GM19351 (cell line): Measurements from ENCODE around the gene MYG1.
"Not testable (repeated sequence)": the region's sequence is repeated elsewhere in the genome, so short reads cannot be mapped to it uniquely, and the experiment has no call there.

Experiments
- ATAC-seq: cut with Tn5 transposase; IDR thresholded peaks from one replicate; pipeline ENCODE4 v1.9.1; 2021; ENCODE audit warnings: mild to moderate bottlenecking, moderate library complexity; ENCODE audit not compliant: unreplicated experiment

The MYG1 gene

DNA sequence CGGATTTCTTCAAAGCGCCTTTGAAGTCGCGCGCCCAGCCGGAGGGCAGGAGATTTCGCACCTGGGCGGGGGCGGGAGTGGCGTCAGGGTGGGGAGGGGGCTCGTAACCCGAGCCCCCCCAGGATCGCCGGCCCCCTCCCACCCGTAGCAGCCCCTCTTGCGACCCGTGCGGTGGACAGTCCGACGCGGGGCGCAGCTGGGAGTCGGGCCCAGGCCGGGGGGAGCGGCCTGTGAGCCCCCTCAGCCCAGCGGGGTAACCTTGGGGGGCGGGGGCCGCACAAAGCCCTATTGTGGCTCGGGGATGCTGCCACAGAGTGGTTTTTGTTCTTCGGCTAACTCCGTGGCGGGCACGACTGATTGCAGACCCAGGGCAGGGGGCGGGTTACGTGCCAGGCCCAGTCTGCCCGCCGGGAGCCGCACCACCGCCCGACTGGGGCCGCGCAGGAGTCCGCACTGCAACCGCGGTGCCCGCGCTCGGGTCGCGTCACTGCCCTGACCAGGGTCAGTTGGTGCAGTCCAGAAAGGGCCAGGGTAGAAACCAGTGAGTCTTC, 26.1 kb downstream of the MYG1 start:
- ATAC-seq, result no peak

DNA sequence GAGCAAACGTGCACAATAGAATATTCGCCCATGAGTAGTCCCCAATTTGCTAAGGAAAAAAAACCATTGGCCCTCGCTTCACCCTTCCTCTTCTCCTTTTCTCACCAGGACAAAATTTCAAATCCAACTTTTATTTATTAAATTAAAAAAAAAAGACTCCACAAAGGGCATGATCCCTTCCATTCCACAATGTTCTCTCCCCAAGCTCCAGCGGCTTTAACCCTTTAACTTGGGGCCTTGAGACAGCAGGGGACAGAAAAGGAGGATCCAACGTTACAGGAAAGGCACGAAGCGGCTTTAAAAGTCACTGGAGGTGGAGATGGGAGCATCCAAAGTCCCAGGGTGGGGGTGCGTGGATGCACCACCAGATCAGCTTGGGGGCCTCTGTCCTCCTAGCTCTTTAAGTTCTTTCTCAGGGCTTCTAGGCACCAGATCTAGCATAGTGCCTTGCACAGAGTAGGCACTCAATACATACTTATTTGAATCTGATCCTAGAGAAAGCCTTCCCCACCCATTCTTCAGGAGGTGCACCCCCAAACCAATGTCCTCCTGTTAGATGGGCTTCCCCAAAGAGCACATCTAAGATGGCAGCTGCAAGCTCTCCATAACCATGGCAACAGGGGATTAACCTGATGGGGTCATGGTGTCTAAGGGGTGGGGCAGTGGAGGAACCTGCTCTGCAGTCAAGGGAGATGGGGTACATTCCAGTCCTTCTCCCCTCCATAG, 27.1 kb downstream of the MYG1 start:
- no peak for ATAC-seq

DNA sequence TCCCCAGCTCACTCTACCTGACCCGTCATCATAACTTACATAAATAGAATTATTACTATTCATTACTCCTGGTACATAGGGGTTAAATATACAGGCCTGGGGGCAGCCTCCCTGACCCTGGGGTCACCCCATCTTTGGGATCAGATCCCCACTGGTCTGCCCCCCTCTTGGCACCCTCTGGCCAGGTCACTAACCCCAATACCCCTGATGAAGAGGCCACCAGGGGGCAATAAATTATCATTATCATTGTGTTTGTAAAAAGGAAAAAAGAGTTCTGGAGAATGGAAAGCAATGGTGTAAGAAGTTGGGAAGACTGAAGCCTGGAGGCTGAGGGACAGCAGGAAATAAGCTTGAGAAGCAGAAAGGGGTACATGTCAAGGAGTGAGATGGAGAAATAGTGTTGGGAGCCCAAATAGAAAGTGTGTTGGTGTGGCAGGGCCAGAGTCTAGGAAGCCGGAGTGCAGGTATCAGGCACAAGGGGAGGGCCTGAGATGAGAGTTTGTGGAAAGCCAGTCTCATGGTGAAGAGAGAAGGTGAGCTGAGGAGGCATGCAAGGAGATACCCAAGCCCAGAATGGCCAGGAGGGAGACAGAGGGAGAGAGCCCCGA, 28.0 kb downstream of the MYG1 start:
- no peak for ATAC-seq

DNA sequence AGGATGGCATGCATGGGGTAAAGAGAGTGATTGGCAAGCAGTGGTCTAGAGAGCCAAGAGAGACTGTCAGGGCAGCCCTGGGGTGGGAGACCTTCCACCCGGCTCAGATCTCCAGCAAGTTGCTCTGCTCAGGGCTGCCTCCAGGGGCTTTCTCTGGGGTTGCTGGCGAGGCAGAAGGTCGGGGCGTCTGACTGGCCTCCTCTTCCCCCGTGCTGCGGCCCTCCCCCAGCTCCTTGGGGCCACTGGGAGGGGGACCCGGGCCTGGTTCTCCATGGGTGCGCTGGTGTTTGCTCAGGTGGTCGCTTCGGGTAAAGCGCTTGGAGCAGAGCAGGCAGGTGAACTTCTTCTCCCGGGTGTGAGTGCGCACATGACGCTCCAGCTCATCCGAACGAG, 28.5 kb downstream of the MYG1 start:
- ATAC-seq, result no peak

DNA sequence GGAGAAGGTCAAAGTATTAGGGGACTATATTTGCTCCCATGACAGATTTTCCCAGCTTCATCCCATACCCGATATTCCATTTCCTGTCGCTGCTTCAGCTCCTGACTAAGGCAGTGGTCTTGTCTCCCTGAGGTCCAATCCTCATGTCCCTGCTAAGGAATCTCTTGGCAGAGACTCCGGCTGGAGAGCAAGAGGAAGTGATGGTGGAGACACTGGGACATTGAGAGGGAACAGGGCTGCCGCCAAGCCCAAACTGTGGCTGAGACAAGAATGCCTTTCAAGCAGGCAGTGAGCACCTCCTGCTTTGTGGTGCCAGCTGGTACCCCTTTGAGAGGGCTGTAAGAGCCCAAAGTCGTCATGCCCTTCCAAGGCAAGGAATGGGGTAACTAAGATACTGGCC, 31.2 kb downstream of the MYG1 start:
- no peak for ATAC-seq

DNA sequence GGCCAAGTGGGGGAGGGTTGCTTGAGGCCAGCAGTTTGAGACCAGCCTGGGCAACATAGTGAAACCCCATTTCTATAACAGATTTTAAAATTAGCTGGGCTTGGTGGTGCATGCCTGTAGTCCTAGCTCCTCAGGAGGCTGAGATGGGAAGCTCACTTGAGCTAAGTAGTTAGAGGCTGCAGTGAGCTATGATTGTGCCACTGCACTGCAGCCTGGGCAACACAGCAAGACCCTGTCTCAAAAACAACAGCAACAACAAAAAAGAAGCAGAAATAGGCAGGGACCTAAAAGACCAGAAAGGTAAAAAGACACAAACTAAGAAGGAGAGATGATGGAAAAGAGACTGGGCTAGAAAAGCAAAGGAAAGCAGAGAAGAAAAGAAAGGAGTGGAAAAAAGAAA, 32.8 kb downstream of the MYG1 start:
- ATAC-seq, result not testable (repeated sequence)

DNA sequence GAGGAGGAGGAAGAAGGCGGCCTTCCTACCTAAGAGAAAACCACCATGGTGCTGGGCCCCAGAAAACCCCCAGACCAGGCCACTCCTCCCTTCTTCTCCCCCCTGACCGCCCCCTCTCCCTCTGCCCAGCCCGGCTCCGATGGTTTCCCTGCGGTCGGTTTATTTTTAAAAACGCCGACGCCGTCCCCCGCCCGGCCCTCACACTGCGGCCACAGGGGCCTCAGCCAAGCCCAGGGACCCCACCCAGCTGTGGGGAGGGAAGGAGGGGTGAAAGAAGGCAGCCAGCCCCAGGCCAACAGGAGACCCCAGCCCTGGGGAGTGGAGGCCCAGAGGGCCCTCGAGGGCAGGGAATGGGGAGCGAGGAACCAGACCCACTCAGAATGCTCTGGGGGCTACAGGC, 33.2 kb downstream of the MYG1 start:
- no peak for ATAC-seq

DNA sequence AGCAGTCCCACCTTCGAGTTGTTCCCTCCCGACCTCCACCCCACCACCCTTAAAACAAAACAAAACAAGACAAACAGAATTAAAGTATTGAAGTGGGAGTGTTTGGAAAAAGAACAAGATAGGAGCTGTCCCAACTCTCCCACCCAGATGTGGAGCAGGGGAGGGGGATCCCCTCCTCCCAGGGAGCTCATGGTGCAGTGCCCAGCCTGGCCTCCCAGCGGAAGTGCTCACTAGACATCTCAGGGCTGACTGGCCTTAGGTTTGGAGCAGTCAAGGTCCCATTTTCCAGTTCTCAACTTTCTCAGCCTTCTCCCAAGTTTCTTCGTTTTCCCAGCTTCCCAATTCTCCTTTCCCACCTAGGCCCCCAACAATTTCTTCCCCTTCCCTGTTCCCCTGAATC, 33.8 kb downstream of the MYG1 start:
- no peak for ATAC-seq

DNA sequence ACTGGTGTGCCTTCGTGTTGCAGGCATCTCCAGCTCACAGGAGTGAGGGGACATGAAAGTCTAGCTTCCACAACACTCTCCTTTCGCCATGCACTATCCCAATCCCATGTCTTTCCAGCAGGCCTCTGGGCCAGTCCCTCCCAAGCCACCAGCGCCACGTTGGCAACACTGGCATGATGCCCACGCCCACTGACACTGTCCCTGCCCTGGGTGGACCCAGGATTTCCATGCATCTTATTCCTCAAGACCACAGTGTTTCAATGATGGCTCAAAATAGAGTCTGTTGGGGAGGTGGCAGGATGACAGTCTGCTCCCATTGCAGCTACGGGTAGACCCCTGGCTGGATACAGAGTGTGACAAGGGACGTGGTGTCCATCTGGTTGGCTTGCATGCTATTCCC, 34.4 kb downstream of the MYG1 start:
- no peak for ATAC-seq

DNA sequence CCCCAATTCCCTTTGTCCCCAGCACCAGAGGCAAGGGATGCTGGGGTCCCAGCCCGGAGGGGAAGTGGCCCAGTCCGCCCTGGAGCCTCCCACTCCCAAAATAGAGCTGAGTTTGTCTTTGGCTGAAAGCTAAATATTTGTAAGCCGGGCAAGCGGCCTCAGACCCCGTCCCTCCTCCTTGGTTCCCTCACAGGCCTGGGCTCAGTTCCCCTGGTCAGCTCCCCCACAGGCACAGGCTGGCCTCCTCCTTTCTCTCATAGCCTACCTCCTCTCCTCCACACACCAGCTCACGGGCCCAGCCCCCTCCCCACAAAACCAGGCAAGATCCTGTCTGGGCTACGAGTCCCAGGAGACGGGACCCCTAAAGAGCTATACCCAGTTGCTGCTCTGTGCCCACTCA, 35.3 kb downstream of the MYG1 start:
- no peak for ATAC-seq

DNA sequence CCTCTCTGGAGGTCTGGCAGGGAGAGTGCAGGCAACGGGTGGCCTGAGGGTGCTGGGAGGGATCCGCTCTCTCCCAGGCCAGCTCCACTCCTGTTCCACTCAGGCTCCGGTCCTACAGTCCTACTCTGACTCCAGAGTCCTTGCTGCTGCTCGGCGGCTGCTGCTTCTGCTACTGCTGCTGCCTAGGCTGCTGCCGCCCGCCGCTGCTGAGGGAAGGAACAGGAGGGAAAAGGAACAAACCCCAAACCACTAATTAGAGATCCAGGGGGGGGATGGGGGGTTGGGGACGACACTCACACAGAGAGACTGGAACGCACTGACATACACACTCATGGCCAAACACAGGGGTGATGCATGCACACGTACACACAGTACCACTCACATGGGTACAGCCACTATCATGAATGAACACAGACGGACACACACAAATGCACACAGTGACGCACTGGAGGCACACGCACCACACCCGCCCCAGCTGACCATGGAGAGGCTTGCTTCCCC, 36.7 kb downstream of the MYG1 start, which contains the start of gene SP7:
SP7 (minus strand) TSS at position 174 of the 501 bp plus-strand sequence. CDS start 708 bp downstream, outside the sequence.
- no peak for ATAC-seq

DNA sequence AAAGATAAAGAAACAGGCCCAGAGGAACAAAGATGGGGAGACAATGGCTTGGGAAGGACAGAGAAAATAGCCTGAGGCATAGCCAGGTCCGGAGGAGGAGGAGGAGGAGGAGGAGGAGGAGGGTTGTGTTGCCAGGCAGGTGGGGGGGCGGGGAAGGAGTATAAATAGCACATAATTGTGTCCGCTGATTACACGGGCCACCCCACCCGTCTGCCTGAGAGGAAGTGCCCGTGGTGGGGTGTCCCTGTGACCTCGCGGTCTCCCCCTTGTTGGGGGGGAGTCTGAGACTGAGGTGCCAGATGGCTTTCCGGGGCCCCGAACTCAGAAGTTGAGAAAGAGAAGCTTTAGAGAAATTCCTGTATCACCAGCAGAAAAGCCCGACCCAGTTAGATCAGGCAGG, 38.5 kb downstream of the MYG1 start:
- ATAC-seq, result no peak

DNA sequence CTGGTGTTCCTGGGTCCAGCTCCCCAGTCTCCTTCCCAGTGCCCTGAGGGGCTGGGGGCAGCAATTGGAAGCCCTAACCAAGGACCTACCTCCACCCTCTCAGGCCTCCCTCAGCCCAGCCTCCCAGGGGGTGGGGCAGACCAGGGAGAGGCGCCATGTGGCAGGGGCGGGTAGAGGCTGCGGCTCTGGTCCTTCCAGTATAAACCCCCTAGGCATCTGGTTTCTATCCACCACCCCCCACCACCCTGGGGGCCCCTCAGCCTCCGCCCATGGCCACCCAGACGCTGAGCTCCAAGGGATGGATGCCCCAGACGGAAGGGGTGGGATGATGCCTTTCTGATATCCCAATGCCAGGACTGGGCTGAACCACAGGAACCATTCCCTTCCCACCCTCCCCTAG, 39.4 kb downstream of the MYG1 start:
- ATAC-seq, result no peak

DNA sequence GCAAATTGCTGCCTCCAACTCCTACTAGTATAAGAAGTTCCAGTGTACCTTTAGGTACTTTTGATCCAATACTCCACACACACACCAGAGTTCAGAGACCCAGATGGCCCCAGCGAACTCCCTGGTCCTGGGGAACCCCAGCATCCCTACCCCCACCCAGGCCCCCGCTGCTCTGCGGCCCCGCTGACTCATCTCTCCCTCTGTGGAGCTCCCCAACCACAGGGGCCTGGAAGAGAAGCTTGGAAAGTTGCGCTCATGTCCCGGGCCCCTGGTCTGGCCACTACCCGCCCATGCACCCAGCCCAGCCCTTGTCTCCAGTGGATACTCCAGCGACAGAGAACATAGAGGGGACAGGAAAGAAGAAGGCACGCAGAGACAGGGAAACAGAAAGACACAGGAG, 40.9 kb downstream of the MYG1 start:
- ATAC-seq, result no peak

DNA sequence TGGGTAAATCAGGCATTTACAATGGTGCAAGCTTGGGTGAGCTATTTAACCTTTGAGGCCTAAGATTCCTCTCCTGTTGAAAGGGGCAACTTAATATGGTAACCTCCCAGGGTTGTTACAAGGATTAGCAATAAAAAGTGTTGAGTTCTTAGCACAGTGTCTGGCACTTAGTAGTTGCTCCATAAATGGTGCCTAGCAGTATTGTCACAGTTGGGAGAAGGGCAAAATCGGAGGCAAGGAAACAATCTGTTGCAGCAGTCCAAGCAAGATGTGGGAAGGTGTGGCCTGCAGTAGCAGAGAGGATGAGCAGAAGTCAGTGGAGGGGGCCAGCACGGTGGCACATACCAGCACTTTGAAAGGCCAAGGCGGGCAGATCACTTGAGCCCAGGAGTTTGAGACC, 44.0 kb downstream of the MYG1 start:
- no peak for ATAC-seq

DNA sequence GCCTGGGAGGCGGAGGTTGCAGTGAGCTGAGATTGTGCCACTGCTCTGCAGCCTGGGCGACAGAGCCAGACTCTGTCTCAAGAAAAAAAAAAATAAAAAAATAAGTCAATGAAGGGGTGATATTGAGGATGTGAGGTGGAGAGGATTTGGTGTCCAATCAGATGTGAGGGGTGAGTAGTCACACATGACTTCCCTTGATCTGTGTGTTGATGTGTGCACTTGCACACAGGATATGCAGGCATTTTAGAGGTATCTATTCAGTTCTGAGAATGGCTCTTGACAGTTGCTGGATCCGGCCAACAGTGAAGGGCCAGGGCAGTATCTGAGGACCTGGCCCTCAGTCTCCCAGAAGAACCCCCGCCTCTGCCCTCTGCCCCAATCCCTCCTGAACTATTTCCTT, 44.5 kb downstream of the MYG1 start:
- no peak for ATAC-seq

DNA sequence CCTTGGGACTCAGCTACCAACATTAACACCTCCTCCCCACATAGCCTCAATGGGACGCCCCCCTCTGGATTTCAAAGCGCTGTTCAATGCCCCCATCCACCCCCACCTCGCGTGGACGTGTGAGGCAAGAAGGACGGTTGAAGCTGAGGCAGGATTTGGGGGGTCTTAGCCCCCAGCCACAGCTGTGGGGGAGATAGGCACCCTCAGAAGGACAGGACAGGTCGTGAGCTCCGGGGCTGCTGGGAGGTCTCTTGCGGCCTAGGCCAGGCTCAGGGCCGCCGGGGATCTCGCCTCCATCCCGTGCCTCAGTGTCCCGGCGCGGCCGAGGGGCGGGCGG, 45.0 kb downstream of the MYG1 start:
- ATAC-seq, result peak; percentile 25

DNA sequence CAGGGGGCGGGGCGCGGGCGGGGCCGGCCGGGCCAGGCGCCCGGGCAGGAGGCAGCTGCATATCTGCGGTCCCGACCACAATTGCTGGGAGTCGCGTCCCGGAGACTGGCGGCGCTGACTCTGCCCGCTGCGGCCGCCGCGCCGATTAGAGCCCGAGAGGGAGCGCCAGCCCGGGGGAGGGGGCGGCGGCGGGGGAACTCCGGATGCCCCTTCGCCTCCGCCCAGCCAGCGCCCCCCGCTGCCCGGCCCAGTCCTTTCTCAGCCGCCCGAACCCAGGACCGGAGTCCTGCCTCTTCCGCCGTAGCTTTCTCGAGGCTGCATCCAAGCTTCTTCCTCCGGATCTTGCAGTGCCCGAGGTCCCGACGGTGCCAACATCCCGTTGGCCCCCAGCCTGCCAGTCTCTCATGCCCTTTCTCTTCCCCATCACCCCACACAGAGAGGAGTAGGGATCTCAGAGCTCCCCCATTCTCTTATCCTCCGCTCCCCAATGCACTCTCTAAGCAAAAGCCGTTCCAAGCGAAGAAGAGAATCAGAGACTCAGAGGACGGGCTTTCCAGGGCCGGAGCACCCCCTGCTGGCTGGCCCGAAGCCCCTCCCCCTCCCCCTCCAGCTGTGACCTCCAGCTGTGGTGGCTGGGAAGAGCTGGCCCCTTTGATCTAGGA, 45.5 kb downstream of the MYG1 start:
- ATAC-seq, result peak; percentile 64

DNA sequence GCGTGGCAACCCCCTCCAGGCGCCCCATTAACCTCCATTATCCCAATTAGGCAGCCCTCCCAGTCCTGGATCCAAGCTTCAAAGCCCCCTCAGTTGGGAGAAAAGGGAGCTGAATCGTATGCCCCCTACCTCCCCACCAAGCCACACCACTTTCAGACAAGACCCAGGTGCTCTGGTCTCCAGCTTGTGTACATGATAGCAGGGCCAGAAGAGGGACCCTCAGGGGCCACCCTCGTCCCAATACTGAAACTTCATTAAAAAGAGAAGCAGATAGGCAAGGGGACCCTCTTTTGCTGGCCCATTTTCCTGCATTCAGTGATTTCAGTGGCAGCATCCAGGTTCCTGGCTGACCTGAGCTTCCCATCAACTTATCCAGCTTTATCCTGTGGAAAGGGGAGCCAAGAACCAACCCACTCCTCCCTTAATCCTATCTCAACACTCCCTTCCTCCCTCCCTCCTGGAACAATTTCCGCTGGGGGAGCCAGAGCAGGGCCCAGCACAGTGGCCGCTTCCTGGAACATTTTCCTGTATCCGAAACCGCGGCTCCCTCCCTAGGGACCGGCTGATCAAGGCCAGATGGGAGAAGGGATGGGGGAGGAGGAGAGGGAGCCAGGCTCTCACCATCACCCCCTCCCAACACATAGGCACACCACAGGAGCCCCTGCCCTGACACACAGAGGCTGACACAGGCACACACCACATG, 46.1 kb downstream of the MYG1 start:
- ATAC-seq, result no peak

DNA sequence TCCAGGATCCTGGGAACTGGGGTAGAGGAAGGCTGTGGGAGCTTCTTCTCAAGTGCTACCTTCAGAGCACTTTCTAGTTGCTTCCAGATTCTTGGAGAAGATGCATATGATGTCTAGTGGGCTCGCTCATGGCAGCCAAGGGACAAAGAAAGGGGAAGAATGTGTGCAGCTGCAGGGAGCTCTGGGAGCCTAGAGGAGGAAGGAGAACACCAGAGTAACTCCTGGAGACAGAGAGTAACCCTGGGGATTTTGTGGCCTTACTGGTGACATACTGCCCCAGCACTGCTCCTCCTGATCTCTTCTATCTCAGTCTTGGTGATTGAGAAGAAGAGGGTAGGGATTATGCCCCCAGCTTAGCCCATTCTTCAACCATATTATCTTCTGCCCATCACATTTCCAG, 47.0 kb downstream of the MYG1 start:
- no peak for ATAC-seq

DNA sequence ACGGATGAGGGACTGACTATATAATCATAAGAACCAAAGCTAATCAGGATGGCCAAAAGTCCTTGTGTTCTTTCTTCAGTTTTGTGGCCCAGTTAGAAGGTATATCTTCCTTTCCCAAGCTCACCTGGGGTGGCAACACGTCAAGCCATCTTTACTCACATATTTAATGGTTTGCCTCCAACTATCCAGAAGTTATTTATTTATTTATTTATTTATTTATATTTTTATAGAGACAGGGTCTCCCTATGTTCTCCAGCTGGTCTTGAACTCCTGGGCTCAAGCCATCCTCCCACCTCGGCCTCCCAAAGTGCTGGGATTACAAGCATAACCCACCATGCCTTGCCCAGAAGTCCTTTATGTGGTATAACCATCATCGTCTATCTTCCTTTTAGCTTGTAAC, 48.4 kb downstream of the MYG1 start:
- ATAC-seq, result no peak
